HEK293T (cell line): Measurements from ENCODE around the gene PARVB.

Source experiments
- BHLHE40 ChIP-seq: fragments of 450-650 bp; IDR thresholded peaks from 2 replicates; pipeline ENCODE4 v1.6.1; 2016; ENCODE audit warnings: mild to moderate bottlenecking, moderate library complexity, borderline replicate concordance
- FOXA1 ChIP-seq: fragments of 450-650 bp; IDR thresholded peaks from 2 replicates; pipeline ENCODE4 v1.6.1; 2016; ENCODE audit warnings: mild to moderate bottlenecking
- FOXK2 ChIP-seq: fragments of 450-650 bp; IDR thresholded peaks from 2 replicates; pipeline ENCODE4 v1.6.1; 2016; ENCODE audit warnings: mild to moderate bottlenecking
- L3MBTL2 ChIP-seq: fragments of 450-650 bp; conservative IDR thresholded peaks from 2 replicates; pipeline ENCODE4 v1.6.1; 2016; ENCODE audit warnings: mild to moderate bottlenecking
- SP1 ChIP-seq: fragments of 450-650 bp; IDR thresholded peaks from 2 replicates; pipeline ENCODE4 v1.6.1; 2017

GRCh38 chr22:44085743-44086270 is 61.7 kb downstream of the PARVB start:
- no peak for TF ChIP-seq L3MBTL2
- TF ChIP-seq BHLHE40, result no peak
- no peak for TF ChIP-seq FOXA1
- no peak for TF ChIP-seq SP1
- no peak for TF ChIP-seq FOXK2
